ENCODE measurements around the gene DNHD1.

DNHD1 gene

GRCh38 chr11:6604790-6605189 is 107.7 kb downstream of the DNHD1 start:
- H3K27ac ChIP-seq (replicated peaks), result peak overlapping the region; percentile 78

GRCh38 chr11:6606471-6607189 is 109.5 kb downstream of the DNHD1 start:
- TF ChIP-seq SPI1 (IDR thresholded peaks at IDR 0.05; ENCODE audit: borderline replicate concordance, low read depth), result no peak
- TF ChIP-seq CTCF (IDR thresholded peaks at IDR 0.05; ENCODE audit: insufficient read depth, low read length), result no peak
- TF ChIP-seq POLR2AphosphoS5 (IDR thresholded peaks at IDR 0.05; ENCODE audit: low read depth), result no peak
- TF ChIP-seq GABPA (IDR thresholded peaks at IDR 0.05; ENCODE audit: low read depth), result no peak
- no peak for TF ChIP-seq REST (IDR thresholded peaks at IDR 0.05; ENCODE audit: insufficient replicate concordance, low read depth)
- Histone ChIP-seq H3K27me3 (ENCODE audit: insufficient read depth, poor library complexity, severe bottlenecking) (no peaks in the 10 kb centered on the region), H3K27ac (replicated peaks) (0 out of 2 replicates have a peak overlapping the region, but pooled peaks have one; percentile 3), H3K4me3 (replicated peaks; ENCODE audit: insufficient read depth, low read length) (no peak overlapping the region)
- DNase-seq (ENCODE audit: low read depth in 1 of 2, low spot score in 1 of 2), result peak in 1 of 2 experiments; percentile 70

More at GRCh38 chr11:6604790-6605189, 107.7 kb downstream of the DNHD1 start:
- TF ChIP-seq SPI1 (IDR thresholded peaks at IDR 0.05; ENCODE audit: borderline replicate concordance, low read depth), result peak; percentile 73; the same call in 1 of the 2 replicates
- TF ChIP-seq POLR2AphosphoS5 (IDR thresholded peaks at IDR 0.05; ENCODE audit: low read depth), result no peak
- DNase-seq (ENCODE audit: low read depth in 1 of 2, low spot score in 1 of 2), result no peak
- peak overlapping the region; percentile 90 for H3K4me3 ChIP-seq (replicated peaks; ENCODE audit: insufficient read depth, low read length)
- H3K27me3 ChIP-seq (ENCODE audit: insufficient read depth, poor library complexity, severe bottlenecking), result no peaks in the 10 kb centered on the region

- TF ChIP-seq REST (IDR thresholded peaks at IDR 0.05; ENCODE audit: insufficient replicate concordance, low read depth) (no peak), POLR2AphosphoS5 (IDR thresholded peaks at IDR 0.05; ENCODE audit: low read depth) (no peak), CTCF (IDR thresholded peaks at IDR 0.05; ENCODE audit: insufficient read depth, low read length) (no peak), GABPA (IDR thresholded peaks at IDR 0.05; ENCODE audit: low read depth) (no peak), SPI1 (IDR thresholded peaks at IDR 0.05; ENCODE audit: borderline replicate concordance, low read depth) (no peak)
- no peak for DNase-seq (ENCODE audit: low read depth in 1 of 2, low spot score in 1 of 2)
- H3K27ac ChIP-seq (replicated peaks), result no peak overlapping the region; the same call in 1 of the 2 replicates
- H3K4me3 ChIP-seq (replicated peaks; ENCODE audit: insufficient read depth, low read length), result no peak overlapping the region
- no peaks in the 10 kb centered on the region for H3K27me3 ChIP-seq (ENCODE audit: insufficient read depth, poor library complexity, severe bottlenecking)
Measured at GRCh38 chr11:6607190-6607795, 110.2 kb downstream of the DNHD1 start.

- TF ChIP-seq POLR2AphosphoS5 (IDR thresholded peaks at IDR 0.05; ENCODE audit: low read depth), result no peak
- no peak for TF ChIP-seq SPI1 (IDR thresholded peaks at IDR 0.05; ENCODE audit: borderline replicate concordance, low read depth)
- TF ChIP-seq REST (IDR thresholded peaks at IDR 0.05; ENCODE audit: insufficient replicate concordance, low read depth), result no peak
- no peak for TF ChIP-seq GABPA (IDR thresholded peaks at IDR 0.05; ENCODE audit: low read depth)
- no peak for TF ChIP-seq CTCF (IDR thresholded peaks at IDR 0.05; ENCODE audit: insufficient read depth, low read length)
- no peak overlapping the region for H3K4me3 ChIP-seq (replicated peaks; ENCODE audit: insufficient read depth, low read length)
Measured at GRCh38 chr11:6608011-6608410, 110.9 kb downstream of the DNHD1 start.

More at GRCh38 chr11:6608011-6608410, 110.9 kb downstream of the DNHD1 start:
- Histone ChIP-seq H3K27me3 (ENCODE audit: insufficient read depth, poor library complexity, severe bottlenecking) (no peaks in the 10 kb centered on the region), H3K27ac (replicated peaks) (no peak overlapping the region)
- no peak for DNase-seq (ENCODE audit: low read depth in 1 of 2, low spot score in 1 of 2)
